ENCODE data around the gene ATP6V1B1.

ATP6V1B1 gene

DNA sequence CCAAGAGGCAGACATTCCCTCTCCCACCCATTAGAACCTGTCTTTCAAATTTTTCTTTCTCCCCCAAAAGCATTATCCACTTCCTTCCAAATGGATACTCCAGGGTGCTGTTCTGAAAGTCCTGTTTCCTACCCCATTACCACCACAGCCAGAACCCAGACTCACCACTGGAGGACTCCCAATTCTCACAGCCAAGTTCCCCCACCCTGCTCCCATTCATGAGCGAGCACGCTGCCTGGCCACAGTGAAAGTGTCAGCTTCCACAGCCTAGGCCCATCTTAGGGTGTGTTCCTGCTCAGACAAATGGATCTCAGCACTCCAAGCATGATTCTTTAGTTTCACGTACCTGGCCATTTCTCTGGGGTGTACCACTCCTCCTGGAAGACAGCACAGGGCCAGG is 38.9 kb downstream of the ATP6V1B1 start:
- Histone ChIP-seq H3K4me3 (ENCODE audit: low read length) (no peak overlapping the region), H3K4me2 (ENCODE audit: low read length) (no peak overlapping the region), H3K27ac (ENCODE audit: low read depth, low read length) (no peak overlapping the region), H3K27me3 (ENCODE audit: control insufficient read depth, low read length) (peaks cover 22% of the 10 kb centered on the region), H4K20me1 (ENCODE audit: control insufficient read depth, insufficient read depth, low read depth, low read length) (no peaks in the 10 kb centered on the region), H3K4me1 (ENCODE audit: control insufficient read depth, low read length) (peaks cover 18% of the 10 kb centered on the region), H3K79me2 (ENCODE audit: control insufficient read depth, low read length) (no peaks in the 10 kb centered on the region), H3K9me3 (ENCODE audit: control insufficient read depth, insufficient read depth, low read length) (no peaks in the 10 kb centered on the region), H3F3A (ENCODE audit: control insufficient read depth, insufficient read depth) (no peaks in the 10 kb centered on the region), H3K9me2 (replicated peaks; ENCODE audit: control insufficient read depth, low read length) (no peaks in the 10 kb centered on the region), H3K36me3 (ENCODE audit: control insufficient read depth, low read length) (no peaks in the 10 kb centered on the region)
- TF ChIP-seq CTCF (IDR thresholded peaks at IDR 0.05; ENCODE audit: low read depth, low read length, poor library complexity, severe bottlenecking), result no peak
- TF ChIP-seq EZH2phosphoT487 (IDR thresholded peaks at IDR 0.05; ENCODE audit: borderline replicate concordance, low read length), result no peak

GRCh38 chr2:70975237-70975636 is 39.5 kb downstream of the ATP6V1B1 start:
- H3K9me2 ChIP-seq (replicated peaks; ENCODE audit: control insufficient read depth, low read length), result no peaks in the 10 kb centered on the region
- TF ChIP-seq EZH2phosphoT487 (IDR thresholded peaks at IDR 0.05; ENCODE audit: borderline replicate concordance, low read length) (no peak), CTCF (IDR thresholded peaks at IDR 0.05; ENCODE audit: low read depth, low read length, poor library complexity, severe bottlenecking) (no peak)
- H3F3A ChIP-seq (ENCODE audit: control insufficient read depth, insufficient read depth), result no peaks in the 10 kb centered on the region
- H3K79me2 ChIP-seq (ENCODE audit: control insufficient read depth, low read length), result no peaks in the 10 kb centered on the region
- no peak overlapping the region for H3K4me3 ChIP-seq (ENCODE audit: low read length)
- H3K27ac ChIP-seq (ENCODE audit: low read depth, low read length), result no peak overlapping the region
- H4K20me1 ChIP-seq (ENCODE audit: control insufficient read depth, insufficient read depth, low read depth, low read length), result no peaks in the 10 kb centered on the region
- H3K27me3 ChIP-seq (ENCODE audit: control insufficient read depth, low read length), result peaks cover 22% of the 10 kb centered on the region
- H3K9me3 ChIP-seq (ENCODE audit: control insufficient read depth, insufficient read depth, low read length), result no peaks in the 10 kb centered on the region
- H3K4me2 ChIP-seq (ENCODE audit: low read length), result no peak overlapping the region
- peaks cover 18% of the 10 kb centered on the region for H3K4me1 ChIP-seq (ENCODE audit: control insufficient read depth, low read length)
- H3K36me3 ChIP-seq (ENCODE audit: control insufficient read depth, low read length), result no peaks in the 10 kb centered on the region

- H4K20me1 ChIP-seq (ENCODE audit: control insufficient read depth, insufficient read depth, low read depth, low read length), result no peaks in the 10 kb centered on the region
- peaks cover 18% of the 10 kb centered on the region for H3K27me3 ChIP-seq (ENCODE audit: control insufficient read depth, low read length)
- H3K9me2 ChIP-seq (replicated peaks; ENCODE audit: control insufficient read depth, low read length), result no peaks in the 10 kb centered on the region
- no peak overlapping the region for H3K27ac ChIP-seq (ENCODE audit: low read depth, low read length)
- no peaks in the 10 kb centered on the region for H3K79me2 ChIP-seq (ENCODE audit: control insufficient read depth, low read length)
- no peaks in the 10 kb centered on the region for H3K9me3 ChIP-seq (ENCODE audit: control insufficient read depth, insufficient read depth, low read length)
- H3F3A ChIP-seq (ENCODE audit: control insufficient read depth, insufficient read depth), result no peaks in the 10 kb centered on the region
- peaks cover 18% of the 10 kb centered on the region for H3K4me1 ChIP-seq (ENCODE audit: control insufficient read depth, low read length)
- peak overlapping the region; percentile 62 for H3K4me3 ChIP-seq (ENCODE audit: low read length)
- TF ChIP-seq EZH2phosphoT487 (IDR thresholded peaks at IDR 0.05; ENCODE audit: borderline replicate concordance, low read length) (no peak), CTCF (IDR thresholded peaks at IDR 0.05; ENCODE audit: low read depth, low read length, poor library complexity, severe bottlenecking) (peak; percentile 39)
- H3K4me2 ChIP-seq (ENCODE audit: low read length), result peak overlapping the region; percentile 62
- H3K36me3 ChIP-seq (ENCODE audit: control insufficient read depth, low read length), result no peaks in the 10 kb centered on the region
Observed at GRCh38 chr2:70977605-70978205, 42.0 kb downstream of the ATP6V1B1 start.

All from DOHH2 (cell line).